Testis (tissue), 3 donors: Measurements from ENCODE around the gene DRD4. TPM values are rescaled to one million over a fixed set of nuclear protein-coding genes. Genes with fewer than 3 reads are reported as not detected.

Source experiments
- DNase-seq: peaks from one replicate; pipeline ENCODE4 v3.0.0-alpha.2; 2019
- H3K27ac ChIP-seq, 2 donors: fragments of 200-600 bp; sonication (generic); one replicate each; pipeline ENCODE4 v1.5.1; 2019
- H3K27me3 ChIP-seq: fragments of 200-600 bp; sonication (generic); one replicate; pipeline ENCODE4 v1.5.1; 2019
- H3K36me3 ChIP-seq: fragments of 200-600 bp; sonication (generic); one replicate; pipeline ENCODE4 v1.5.1; 2017; ENCODE audit warnings: low read depth; ENCODE audit errors: missing control alignments
- H3K4me1 ChIP-seq: fragments of 200-600 bp; sonication (generic); one replicate; pipeline ENCODE4 v1.5.1; 2019
- H3K4me3 ChIP-seq, 2 donors: fragments of 200-600 bp; sonication (generic); one replicate each; pipeline ENCODE4 v1.5.1; 2017 to 2019
- H3K9me3 ChIP-seq: fragments of 200-600 bp; sonication (generic); one replicate; pipeline ENCODE4 v1.5.1; 2017
- POLR2A ChIP-seq: fragments of 450-650 bp; IDR thresholded peaks from one replicate; pipeline ENCODE4 v1.6.1; 2017; ENCODE audit warnings: antibody characterized with exemption, mild to moderate bottlenecking, moderate library complexity
- WGBS, 2 donors: methylation state at CpG; one replicate each; pipeline ENCODE4 v1.1.5; 2018; 5-methylcytosine and 5-hydroxymethylcytosine counted together
- intact Hi-C: fragments of 100-400 bp; cut with DNase I; formaldehyde crosslinking; loops from one replicate; pipeline ENCODE4 v1.15.1; 2023; ENCODE audit warnings: low total_unique reads
- polyA plus RNA-seq: library from polyadenylated mRNA; stranded (reverse); fragments of 350-450 nt; fragmentation: Illumina TruSeq; extraction: RNeasy Lipid Tissue Mini Kit (QIAGEN cat#74804); gene quantifications from one replicate; pipeline ENCODE4 v1.2.3, GENCODE V29; 2014; ENCODE audit warnings: low read depth, low replicate concordance; ENCODE audit not compliant: insufficient read depth
- total RNA-seq, 2 donors: library from RNA; depleted of rRNA; stranded (reverse); fragments of >200 nt; gene quantifications; one replicate each; pipeline ENCODE4 v1.2.3, GENCODE V29; 2016
- TF ChIP-seq, protein P1 (sequence below), 3 experiments: fragments of 450-650 bp in 2 of 3; fragments of 200-600 bp in 1 of 3; sonication (generic) in 1 of 3; IDR thresholded peaks; one replicate each; pipeline ENCODE4 v1.5.1; 2016 to 2019; ENCODE audit warnings: antibody characterized with exemption in 3 of 3, mild to moderate bottlenecking in 2 of 3, moderate library complexity in 1 of 3

Gene DRD4
- total and polyA plus RNA-seq, 3 donors from 2014 or later = 1.5 to 3.3 (median 2.0) TPM

DNA sequence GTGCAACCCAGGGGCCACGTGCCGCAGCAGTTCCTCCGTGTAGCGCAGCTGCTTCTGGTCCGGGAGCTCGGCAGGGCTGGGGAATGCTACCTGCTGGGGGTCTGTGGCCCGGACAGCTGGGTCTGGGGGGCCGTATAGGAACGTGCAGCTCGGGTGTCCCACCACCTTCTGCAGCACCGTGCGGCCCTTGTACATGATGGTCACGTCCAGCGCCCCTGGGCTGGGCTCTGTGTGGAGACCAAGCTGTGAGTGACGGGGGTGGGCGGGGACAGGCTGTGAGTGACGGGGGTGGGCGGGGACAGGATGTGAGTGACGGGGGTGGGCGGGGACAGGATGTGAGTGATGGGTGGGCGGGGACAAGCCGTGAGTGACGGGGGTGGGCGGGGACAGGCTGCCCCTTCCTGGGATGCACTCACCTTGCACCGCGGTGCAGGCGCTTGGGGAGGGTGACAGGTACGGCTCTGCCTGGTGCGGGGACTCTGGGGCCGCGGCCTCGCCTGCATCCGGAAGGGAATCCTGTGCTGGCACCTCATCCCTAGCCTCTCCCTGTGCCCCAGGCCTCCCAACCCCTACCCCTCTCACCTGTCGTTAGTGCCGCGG is 23.6 kb upstream of the DRD4 start:
- Histone ChIP-seq H3K27ac (peak overlapping the region in 1 of 2 donors; percentile 30), H3K9me3 (no peaks in the 10 kb centered on the region), H3K4me3 (no peak overlapping the region), H3K36me3 (no peaks in the 10 kb centered on the region), H3K27me3 (no peaks in the 10 kb centered on the region), H3K4me1 (peaks cover 25% of the 10 kb centered on the region)
- TF ChIP-seq, protein P1, sequence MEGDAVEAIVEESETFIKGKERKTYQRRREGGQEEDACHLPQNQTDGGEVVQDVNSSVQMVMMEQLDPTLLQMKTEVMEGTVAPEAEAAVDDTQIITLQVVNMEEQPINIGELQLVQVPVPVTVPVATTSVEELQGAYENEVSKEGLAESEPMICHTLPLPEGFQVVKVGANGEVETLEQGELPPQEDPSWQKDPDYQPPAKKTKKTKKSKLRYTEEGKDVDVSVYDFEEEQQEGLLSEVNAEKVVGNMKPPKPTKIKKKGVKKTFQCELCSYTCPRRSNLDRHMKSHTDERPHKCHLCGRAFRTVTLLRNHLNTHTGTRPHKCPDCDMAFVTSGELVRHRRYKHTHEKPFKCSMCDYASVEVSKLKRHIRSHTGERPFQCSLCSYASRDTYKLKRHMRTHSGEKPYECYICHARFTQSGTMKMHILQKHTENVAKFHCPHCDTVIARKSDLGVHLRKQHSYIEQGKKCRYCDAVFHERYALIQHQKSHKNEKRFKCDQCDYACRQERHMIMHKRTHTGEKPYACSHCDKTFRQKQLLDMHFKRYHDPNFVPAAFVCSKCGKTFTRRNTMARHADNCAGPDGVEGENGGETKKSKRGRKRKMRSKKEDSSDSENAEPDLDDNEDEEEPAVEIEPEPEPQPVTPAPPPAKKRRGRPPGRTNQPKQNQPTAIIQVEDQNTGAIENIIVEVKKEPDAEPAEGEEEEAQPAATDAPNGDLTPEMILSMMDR (IDR thresholded peaks at IDR 0.05) = no peak
- no peak for TF ChIP-seq POLR2A
- 38 to 73% methylated on average over 19 to 23 of the region's 36 CpGs for WGBS, 2 donors
- DNase-seq = peak; percentile 89
- intact Hi-C loops = no loop called here

DNA sequence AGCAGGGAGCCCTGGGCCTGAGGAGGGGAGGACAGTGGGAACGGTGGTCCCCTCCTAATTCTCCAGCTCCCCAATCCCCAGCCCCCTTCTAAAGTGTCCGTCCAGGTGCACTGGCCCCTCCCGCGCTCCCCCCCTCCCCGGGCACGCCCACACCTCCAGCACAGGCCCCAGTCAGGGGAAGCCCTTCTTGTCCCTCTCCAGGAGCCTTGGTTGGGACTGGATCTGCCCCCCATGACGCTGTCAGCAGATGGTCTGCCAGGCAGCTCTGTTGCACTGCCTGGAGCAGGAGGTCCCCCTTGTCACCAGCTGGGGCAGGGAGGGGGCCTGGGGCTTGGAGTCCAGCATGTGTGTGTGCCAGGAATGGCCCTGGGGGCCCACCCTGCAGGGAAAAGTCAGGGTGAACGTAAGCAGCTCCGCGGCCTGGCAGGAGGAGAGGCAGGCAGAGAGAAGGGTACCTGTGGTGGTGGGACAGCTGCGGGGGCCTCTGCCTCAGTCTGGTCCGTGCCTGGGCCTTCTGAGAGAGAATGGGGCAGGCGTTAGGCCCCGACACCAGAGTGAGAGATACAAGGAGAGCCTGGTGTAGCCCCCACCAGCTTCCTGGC is 22.9 kb upstream of the DRD4 start:
- Histone ChIP-seq H3K27me3 (no peaks in the 10 kb centered on the region), H3K27ac (peak overlapping the region; percentile 30 to 81), H3K36me3 (no peaks in the 10 kb centered on the region), H3K4me3 (peak overlapping the region in 1 of 2 donors; percentile 80), H3K4me1 (peaks cover 25% of the 10 kb centered on the region), H3K9me3 (no peaks in the 10 kb centered on the region)
- 62 to 66% methylated on average over 6 to 14 of the region's 14 CpGs for WGBS, 2 donors
- no peak for TF ChIP-seq POLR2A
- TF ChIP-seq, protein P1 (IDR thresholded peaks at IDR 0.05) = no peak
- intact Hi-C loops = no loop called here
- DNase-seq = no peak

DNA sequence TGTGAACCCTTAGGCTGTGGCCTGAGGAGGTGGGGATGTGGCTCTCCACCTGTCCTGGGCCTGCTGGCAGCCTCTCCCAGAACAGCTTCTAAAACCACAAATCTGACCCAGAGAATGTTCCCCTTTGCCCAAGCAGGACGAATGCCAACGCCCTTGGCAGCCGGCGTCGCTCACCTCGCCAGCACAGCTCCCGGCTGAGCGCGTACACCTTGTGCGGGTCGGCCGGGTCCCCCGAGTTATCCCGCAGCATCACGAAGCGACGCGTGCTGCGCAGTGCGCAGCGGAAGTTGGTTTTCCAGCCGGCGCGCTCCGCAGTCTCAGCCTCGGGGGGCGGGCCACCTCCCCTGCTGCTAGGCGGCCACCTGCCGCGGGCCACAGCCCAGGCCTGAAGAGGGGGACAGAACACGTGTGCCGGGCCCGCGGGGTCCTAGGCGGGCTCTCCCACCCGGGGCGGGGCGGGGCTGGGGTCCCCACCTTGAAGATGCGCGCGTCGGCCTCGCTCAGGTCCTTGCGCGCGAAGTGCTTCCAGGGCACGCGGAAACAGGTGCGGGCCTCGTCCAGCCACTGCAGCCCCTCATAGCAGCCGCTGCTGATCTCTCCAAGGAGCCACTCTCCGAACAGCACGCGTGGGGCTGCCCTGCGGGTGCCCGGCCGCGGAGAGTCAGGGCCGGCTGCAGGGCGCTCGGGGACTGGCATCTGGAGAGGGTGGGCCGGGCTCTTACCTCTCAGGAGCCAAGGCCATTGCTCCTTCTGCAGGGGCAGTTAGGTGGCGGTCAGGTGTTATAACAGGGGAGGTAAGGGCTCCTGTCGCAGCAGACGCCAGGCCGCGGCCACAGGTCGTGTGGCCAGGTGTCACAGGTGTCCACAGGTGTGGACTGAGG is 22.2 kb upstream of the DRD4 start:
- DNase-seq = no peak
- 55 to 64% methylated on average over 20 to 67 of the region's 68 CpGs for WGBS, 2 donors
- intact Hi-C loops = no loop called here

DNA sequence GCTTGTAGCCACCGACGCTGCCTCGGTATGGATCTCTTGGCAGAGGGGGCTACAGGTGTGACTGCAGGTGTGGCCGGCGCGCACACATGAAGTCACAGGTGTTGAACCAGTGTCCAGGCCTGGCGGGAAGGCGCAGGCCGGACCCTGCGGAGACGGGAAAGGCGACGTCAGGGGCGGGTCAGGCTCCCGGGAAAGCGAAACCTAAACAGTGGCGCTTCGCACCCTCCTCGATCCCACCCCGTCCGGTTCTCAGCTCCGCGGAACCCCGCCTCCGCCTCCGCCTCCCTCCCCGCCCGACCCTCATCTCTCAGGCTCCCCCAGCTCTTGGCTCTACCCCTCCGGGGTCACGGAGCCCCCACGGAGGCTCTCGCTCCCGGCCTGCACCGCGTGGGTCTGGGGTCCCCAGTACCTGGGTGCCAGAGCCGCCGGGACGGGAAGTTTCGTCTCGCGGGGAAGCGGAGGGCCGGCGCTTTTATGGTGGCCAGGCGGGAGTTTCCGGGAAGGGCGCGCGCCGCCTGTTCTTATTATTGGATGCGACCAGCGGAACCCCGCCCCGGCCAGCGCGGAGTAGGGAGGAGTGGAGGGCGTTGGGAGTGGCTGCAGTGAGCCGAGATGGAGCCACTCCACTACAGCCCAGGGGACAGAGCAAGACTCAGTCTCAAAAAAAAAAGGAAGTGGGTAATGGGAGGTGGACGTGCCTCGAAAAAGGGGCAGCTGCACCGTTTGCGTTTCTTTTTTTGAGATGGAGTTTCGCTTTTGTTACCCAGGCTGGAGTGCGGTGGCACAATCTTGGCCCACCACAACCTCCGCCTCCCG is 21.4 kb upstream of the DRD4 start, which contains the start of gene IRF7:
Gene IRF7 (minus strand): TSS at position 447 of the 816 bp plus-strand sequence. CDS start 586 bp downstream, outside the sequence.
- Histone ChIP-seq H3K27me3 (no peaks in the 10 kb centered on the region), H3K36me3 (no peaks in the 10 kb centered on the region), H3K4me1 (peaks cover 25% of the 10 kb centered on the region), H3K9me3 (no peaks in the 10 kb centered on the region), H3K27ac (peak within 1 kb of the TSS; percentile 81 to 89), H3K4me3 (peak within 1 kb of the TSS; percentile 55 to 80)
- WGBS, 2 donors = 10 to 15% methylated on average over 46 to 49 of the region's 66 CpGs
- TF ChIP-seq POLR2A = no peak
- TF ChIP-seq, protein P1 (IDR thresholded peaks at IDR 0.05) = no peak
- peak; percentile 96 for DNase-seq
- intact Hi-C loops = no loop called here

More for the DNA sequence above, 22.2 kb upstream of the DRD4 start:
- Histone ChIP-seq H3K27me3 (no peaks in the 10 kb centered on the region), H3K9me3 (no peaks in the 10 kb centered on the region), H3K27ac (peak overlapping the region; percentile 81 to 89), H3K4me3 (peak overlapping the region; percentile 55 to 80), H3K36me3 (no peaks in the 10 kb centered on the region), H3K4me1 (peaks cover 25% of the 10 kb centered on the region)
- TF ChIP-seq, protein P1 (IDR thresholded peaks at IDR 0.05) = no peak
- TF ChIP-seq POLR2A = no peak
